ENCODE results near the gene DPF3. TPM values are rescaled to one million over a fixed set of nuclear protein-coding genes. Genes with fewer than 3 reads are reported as not detected.

DPF3 gene
- total and polyA plus RNA-seq, 2 donors from 2014 or later, result 2.3 to 2.8 TPM

- Histone ChIP-seq H3K27me3 (ENCODE audit: control insufficient read depth, insufficient read depth, low read length) (no peaks in the 10 kb centered on the region), H3K4me3 (ENCODE audit: low read length in 3 of 3) (no peak overlapping the region), H3K36me3 (ENCODE audit: control insufficient read depth in 2 of 3, insufficient read depth in 3 of 3, low read length in 3 of 3) (no peaks in the 10 kb centered on the region), H3K9ac (ENCODE audit: low read length in 3 of 3) (no peak overlapping the region), H3K9me3 (ENCODE audit: control insufficient read depth in 2 of 3, insufficient read depth in 1 of 3, low read length in 3 of 3) (peaks cover 0 to 5% (median 0%) of the 10 kb centered on the region in 3 donors), H3K4me1 (ENCODE audit: control insufficient read depth in 2 of 3, insufficient read depth in 2 of 3, low read depth in 1 of 3, low read length in 3 of 3) (peaks cover 0 to 3% (median 0%) of the 10 kb centered on the region in 3 donors), H3K27ac (ENCODE audit: low read depth in 2 of 2, low read length in 2 of 2) (no peak overlapping the region)
- intact Hi-C loops (cut with DNase I), result no loop called here
- no peak for DNase-seq
- no peak for TF ChIP-seq CTCF (IDR thresholded peaks at IDR 0.05; ENCODE audit: borderline replicate concordance, extremely low read depth, insufficient read depth)
- no peak for FAIRE-seq
Measured at GRCh38 chr14:72822946-72823611, 70.8 kb downstream of the DPF3 start.

- intact Hi-C loops (cut with DNase I), result no loop called here
- Histone ChIP-seq H3K9me3 (ENCODE audit: control insufficient read depth in 2 of 3, insufficient read depth in 1 of 3, low read length in 3 of 3) (peaks cover 0 to 5% (median 0%) of the 10 kb centered on the region in 3 donors), H3K4me1 (ENCODE audit: control insufficient read depth in 2 of 3, insufficient read depth in 2 of 3, low read depth in 1 of 3, low read length in 3 of 3) (no peaks in the 10 kb centered on the region), H3K36me3 (ENCODE audit: control insufficient read depth in 2 of 3, insufficient read depth in 3 of 3, low read length in 3 of 3) (no peaks in the 10 kb centered on the region), H3K27me3 (ENCODE audit: control insufficient read depth, insufficient read depth, low read length) (no peaks in the 10 kb centered on the region), H3K9ac (ENCODE audit: low read length in 3 of 3) (no peak overlapping the region), H3K4me3 (ENCODE audit: low read length in 3 of 3) (no peak overlapping the region), H3K27ac (ENCODE audit: low read depth in 2 of 2, low read length in 2 of 2) (no peak overlapping the region)
- no peak for TF ChIP-seq CTCF (IDR thresholded peaks at IDR 0.05; ENCODE audit: borderline replicate concordance, extremely low read depth, insufficient read depth)
- FAIRE-seq, result no peak
- DNase-seq, result no peak
Measured at GRCh38 chr14:72818998-72819397, 74.9 kb downstream of the DPF3 start.

GRCh38 chr14:72816287-72816686 is 77.6 kb downstream of the DPF3 start:
- DNase-seq (no peak), FAIRE-seq (no peak)
- Histone ChIP-seq H3K27me3 (ENCODE audit: control insufficient read depth, insufficient read depth, low read length) (no peaks in the 10 kb centered on the region), H3K27ac (ENCODE audit: low read depth in 2 of 2, low read length in 2 of 2) (no peak overlapping the region), H3K9ac (ENCODE audit: low read length in 3 of 3) (no peak overlapping the region), H3K4me1 (ENCODE audit: control insufficient read depth in 2 of 3, insufficient read depth in 2 of 3, low read depth in 1 of 3, low read length in 3 of 3) (no peaks in the 10 kb centered on the region), H3K36me3 (ENCODE audit: control insufficient read depth in 2 of 3, insufficient read depth in 3 of 3, low read length in 3 of 3) (no peaks in the 10 kb centered on the region), H3K4me3 (ENCODE audit: low read length in 3 of 3) (no peak overlapping the region), H3K9me3 (ENCODE audit: control insufficient read depth in 2 of 3, insufficient read depth in 1 of 3, low read length in 3 of 3) (peaks cover 0 to 5% (median 0%) of the 10 kb centered on the region in 3 donors)
- intact Hi-C loops (cut with DNase I), result no loop called here
- TF ChIP-seq CTCF (IDR thresholded peaks at IDR 0.05; ENCODE audit: borderline replicate concordance, extremely low read depth, insufficient read depth), result no peak
